GM18858 (cell line): ENCODE results near the gene RP9.

Experiments
- ATAC-seq: cut with Tn5 transposase; IDR thresholded peaks from one replicate; pipeline ENCODE4 v1.9.1; 2021; ENCODE audit not compliant: unreplicated experiment

RP9 gene

DNA sequence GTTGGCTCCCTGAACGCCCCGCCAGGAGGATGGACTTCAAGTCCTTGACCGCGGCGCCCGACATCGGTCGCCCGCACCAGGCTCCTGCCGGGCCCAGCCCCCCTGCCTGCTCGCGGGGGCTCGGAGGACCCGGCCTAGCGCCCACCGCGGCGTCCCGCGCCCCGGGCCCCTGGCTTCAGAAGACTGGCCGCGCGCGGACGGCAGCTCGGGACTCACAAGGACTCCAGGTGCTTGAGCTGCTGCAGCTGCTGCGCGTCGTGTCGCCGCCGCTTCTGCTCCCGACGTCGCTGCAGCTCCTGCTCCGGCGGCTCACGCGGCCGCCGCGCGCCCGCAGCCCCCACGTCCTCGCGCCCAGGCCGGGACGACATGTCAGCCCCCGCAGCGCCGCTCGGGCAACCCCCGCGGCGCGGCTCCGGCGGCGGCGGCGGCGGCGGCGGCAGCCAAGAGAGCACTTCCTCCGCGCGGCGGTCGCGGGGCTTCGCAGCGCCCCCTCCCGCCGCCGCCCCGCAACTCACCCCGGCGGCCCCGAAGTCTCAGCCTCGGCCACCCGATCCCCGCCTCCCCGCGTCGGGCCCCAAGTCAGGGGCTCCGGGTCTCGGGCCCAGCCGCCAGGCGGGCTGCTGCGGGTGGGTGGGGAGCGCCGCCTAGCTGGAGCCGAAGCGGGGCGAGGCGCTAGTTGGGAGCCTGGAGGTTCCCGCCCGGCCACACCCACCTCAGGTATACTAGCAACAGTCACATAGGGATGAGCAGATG lies at the start of gene RP9:
RP9 (minus strand) TSS at position 400 of the 753 bp plus-strand sequence; CDS start at position 368, 32 bp downstream.
- peak; percentile 71 for ATAC-seq

- ATAC-seq: no peak
These were observed 48.6 kb upstream of the RP9 start for GRCh38 chr7:33157781-33158180.

- no peak for ATAC-seq
These were observed 48.1 kb upstream of the RP9 start for GRCh38 chr7:33157311-33157710.

DNA sequence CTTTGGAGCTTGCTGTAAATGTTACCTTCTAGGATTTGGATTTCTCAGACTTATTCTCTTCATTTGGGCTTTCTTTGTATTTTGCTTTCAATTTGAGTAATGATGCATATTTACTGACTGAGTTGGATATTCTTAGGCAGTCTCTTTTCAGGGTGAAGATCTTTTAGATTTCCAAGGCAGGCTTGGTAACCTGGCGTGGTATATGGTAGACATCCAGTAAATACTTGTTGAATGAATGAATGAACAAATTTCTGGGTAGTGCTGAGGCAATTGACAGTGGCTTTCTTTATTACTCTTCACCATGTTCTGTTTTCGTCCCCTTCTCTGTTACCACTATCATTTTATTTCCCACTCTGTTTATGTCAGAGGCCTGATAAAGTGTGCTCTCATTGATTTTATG lies 47.2 kb upstream of the RP9 start:
- no peak for ATAC-seq

DNA sequence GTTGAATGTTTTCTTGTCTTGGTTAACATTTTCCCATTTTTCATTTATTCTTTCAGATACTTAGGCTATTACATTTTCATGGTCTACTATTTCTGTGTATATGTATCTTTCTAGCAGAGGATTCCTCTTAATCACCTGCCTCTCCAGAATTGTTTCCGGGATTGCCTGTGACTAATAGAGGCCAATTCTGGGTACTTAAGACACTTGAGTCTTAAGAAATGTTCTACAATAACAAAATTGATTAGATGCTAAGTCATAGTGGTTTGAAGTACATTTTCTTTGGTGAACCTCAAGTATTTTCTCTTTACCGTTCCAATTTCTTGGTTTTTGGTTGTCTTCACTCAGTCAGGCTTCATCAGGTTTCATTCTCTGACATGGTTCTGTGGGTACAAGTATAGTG lies 46.6 kb upstream of the RP9 start:
- no peak for ATAC-seq

DNA sequence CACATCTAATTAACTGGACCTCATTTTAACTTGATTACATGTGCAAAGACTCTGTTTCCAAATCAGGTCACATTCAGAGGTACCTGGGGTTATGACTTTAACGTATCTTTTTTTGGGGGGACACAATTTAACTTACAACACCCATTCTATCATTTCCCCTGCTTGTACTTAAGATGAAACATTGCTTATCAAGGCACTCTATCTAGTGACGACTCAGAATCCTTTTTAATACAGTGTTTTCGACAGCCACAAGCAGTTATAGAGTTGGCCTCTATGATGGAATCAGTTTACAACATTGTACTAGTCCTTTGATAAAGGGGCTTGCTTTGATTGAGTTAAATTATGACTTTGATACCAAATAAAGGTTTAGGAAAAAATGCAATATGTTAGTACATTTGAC lies 42.9 kb upstream of the RP9 start:
- no peak for ATAC-seq

- no peak for ATAC-seq
These were observed 36.0 kb upstream of the RP9 start for GRCh38 chr7:33145156-33145555.

DNA sequence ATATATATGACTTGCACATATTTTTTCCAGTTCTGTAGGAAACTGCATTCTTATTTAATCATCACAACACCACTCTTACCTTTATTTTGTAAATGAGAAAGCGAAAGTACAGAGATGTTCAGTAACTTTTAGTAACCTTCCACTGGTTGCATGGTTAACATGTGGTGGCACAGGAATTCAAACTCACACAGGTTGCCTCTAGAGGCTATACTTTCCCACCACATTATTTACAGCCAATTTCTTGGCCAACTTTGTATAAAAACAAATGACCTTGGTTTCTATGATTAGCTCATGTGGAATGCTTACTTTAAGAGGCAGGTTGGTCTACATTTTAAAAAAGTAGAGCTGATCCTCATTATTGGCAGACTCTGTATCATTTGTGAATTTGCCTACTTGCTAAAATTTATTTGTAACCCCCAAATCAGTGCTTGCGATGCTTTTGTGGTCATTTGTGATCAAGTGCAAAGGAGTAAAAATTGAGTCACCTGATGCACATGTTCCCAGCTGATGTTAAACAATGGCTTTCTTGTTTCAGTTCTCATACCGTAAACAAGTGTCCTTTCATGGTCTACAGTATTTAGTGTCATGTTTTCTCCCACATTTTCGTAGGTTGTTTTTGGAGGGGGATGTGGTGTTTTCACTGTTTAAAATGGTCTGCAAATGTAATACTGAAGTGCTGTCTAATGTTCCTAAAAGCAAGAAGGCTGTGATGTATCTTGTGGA lies 35.0 kb upstream of the RP9 start:
- ATAC-seq: no peak

- ATAC-seq: no peak
These were observed 33.4 kb upstream of the RP9 start for GRCh38 chr7:33142585-33142984.

GRCh38 chr7:33137103-33137502 lies 27.9 kb upstream of the RP9 start:
- no peak for ATAC-seq

GRCh38 chr7:33130184-33130583 lies 21.0 kb upstream of the RP9 start:
- ATAC-seq: no peak

DNA sequence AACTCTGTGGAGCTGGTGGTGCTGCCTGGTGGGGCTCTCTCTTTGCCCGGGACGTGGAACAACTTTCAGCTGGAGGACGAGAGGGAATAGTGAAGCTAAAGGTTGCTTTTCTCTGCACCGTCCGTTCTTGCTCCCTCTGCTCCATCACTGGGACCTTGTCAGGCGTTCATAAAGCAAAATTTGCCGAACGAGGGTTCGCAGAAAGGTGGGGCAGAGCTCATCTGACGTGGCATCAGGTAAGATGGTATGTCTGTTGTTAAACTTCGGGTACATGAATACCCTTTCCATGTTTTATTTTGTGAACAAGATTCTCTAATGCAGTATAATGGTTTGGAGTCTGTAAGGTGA lies 20.6 kb upstream of the RP9 start:
- no peak for ATAC-seq

GRCh38 chr7:33128990-33129805 lies 20.0 kb upstream of the RP9 start, which contains the start of gene BBS9:
Gene BBS9 (plus strand): TSS chr7:33129564. CDS start chr7:33146253, 16,689 bp downstream.
- peak; percentile 100 for ATAC-seq

DNA sequence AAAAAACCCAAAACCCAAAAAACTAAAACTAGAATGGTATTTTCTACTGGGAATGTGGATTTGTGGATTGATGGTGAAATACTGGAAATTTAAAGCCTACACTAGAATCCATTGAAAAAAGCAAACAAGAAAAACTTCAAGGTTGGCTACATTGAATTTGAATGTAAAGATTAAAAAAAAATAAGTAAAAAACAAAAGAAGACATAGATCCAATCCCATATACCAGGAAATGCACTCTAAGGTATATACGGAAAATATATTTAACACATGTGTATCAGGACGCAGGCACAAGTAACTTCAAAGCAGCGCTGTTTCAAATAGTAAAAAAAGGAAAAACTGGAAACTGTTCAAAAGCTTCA lies 19.4 kb upstream of the RP9 start:
- ATAC-seq: no peak

- ATAC-seq: no peak
These were observed 17.9 kb upstream of the RP9 start for GRCh38 chr7:33127085-33127484.

DNA sequence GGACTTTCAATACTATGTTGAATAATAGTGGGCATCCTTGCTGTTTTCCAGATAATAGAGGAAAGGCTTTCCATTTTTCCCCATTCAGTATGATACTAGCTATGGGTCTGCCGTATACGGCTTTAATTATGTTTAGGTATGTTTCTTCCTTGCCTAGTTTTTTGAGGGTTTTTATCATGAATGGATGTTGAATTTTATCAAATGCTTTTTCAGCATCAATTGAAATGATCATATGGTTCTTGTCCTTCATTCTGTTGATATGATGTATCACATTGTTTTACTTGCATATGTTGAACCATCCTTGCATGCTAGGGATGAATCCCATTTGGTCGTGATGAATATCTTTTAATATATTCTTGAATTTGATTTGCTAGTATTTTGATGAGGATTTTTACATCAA lies 9.2 kb upstream of the RP9 start:
- ATAC-seq: no peak

GRCh38 chr7:33114976-33115375 lies 5.8 kb upstream of the RP9 start:
- ATAC-seq: no peak

- no peak for ATAC-seq
These were observed 2.4 kb upstream of the RP9 start for GRCh38 chr7:33111614-33112013.

GRCh38 chr7:33109758-33110238 lies 594 bp upstream of the RP9 start:
- ATAC-seq: no peak

DNA sequence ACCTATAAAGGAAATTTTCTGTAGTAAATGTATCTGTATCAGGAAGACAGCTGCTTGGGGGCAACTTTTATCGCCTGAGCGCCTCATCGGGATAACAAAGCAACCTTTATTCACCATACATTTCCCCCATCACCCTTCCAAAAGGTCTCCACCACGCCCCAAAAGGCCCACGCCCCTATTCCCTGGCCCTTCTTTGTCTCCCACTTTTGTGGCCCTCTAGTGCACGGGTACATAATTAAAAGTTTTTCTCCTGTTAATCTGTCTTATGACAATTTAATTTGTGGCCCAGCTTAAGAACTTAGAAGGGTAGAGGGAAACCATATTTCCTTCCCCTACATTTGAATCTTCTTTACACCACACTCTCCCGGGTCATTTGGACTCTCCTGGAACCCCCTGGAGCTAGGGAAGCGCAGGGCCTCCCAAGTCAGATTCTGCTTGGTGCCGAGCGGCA lies 625 bp downstream of the RP9 start:
- ATAC-seq: peak; percentile 3
